ENCODE data around the gene MLLT10.

Gene MLLT10

DNA sequence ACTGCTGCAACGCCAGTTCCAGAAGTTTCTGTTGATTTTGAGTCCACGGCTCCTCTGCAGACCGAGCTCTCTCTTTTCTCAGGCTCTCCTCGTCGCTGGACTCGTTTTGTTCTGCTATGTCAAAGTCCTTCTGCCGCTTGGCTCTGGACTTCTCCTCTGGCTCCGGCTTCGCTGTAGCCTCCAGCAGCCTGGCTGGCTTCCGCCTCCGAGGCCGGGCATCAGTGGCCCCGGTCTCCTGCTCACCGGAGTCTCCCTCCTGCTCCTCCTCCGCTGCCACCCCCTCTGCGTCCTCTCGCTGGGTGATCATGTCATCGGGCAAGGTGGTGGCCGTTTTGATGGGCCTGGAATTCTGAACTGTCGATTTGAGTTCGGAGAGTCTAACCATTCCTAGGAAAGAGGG lies 225.2 kb downstream of the MLLT10 start:
- H3K4me3 Mint-ChIP-seq, result no peak overlapping the region

GRCh38 chr10:21760332-21760731 lies 226.3 kb downstream of the MLLT10 start:
- Mint-ChIP-seq H3K36me3 (peaks cover 33% of the 10 kb centered on the region), H3K4me3 (no peak overlapping the region), H3K4me1 (no peaks in the 10 kb centered on the region), H3K27me3 (no peaks in the 10 kb centered on the region), H3K27ac (no peak overlapping the region), H3K9me3 (no peaks in the 10 kb centered on the region)
- no peak for ATAC-seq

More for the DNA sequence above, 225.2 kb downstream of the MLLT10 start:
- Mint-ChIP-seq H3K9me3 (no peaks in the 10 kb centered on the region), H3K27me3 (no peaks in the 10 kb centered on the region), H3K36me3 (peaks cover 26% of the 10 kb centered on the region), H3K27ac (no peak overlapping the region), H3K4me1 (no peaks in the 10 kb centered on the region)
- no peak for ATAC-seq

DNA sequence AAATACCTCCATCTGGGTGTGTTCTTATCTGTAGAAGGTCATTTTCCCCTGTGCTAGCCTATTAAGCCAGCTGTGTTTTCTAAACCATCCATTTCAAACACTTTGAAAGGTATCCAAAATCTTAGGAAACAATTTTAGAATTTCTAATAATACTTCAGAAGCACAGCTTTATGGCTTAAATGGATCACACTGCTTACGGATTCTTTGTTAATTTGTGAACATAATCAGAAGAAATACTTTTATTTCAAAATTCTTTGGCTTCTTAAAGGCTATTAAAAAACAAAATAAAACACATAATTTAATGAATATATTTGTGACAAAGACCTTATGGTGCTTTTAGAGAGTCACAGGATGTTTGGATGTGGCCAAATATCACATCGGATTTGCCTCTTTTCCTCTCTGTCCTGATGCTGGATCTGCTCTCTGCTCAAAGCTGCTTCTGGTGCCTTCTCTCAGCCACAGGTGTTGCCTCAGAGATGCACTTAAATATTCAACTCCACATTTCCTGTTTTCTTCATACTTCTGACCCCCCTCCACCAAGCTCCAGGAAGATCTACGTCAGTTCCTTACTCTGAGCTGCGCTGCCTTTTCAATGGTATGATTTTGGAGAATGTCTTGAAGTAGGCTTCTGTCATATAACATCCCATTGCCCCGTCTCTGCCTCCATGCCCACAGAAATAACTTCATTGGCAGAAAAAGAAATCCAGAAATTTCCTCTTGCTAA lies 230.6 kb downstream of the MLLT10 start:
- no peaks in the 10 kb centered on the region for H3K4me1 Mint-ChIP-seq

DNA sequence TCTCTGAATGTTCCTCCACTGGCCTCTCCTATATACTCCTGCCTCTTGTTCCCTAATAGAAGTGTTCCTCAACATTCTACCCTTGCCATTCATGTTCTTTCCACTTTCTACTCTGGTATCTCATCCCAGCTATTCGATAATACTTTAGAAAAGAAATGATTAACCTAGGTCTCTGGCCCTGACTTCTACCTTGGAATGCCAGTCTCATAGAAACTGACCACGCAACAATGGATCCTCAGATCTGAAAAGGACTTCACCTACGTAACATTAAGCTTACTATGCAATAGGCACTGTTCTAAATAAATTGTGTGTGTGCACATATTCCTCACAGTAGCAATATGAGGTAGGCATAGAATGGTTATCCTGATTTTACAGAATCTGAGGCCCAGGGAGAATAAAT lies 235.0 kb downstream of the MLLT10 start:
- H3K4me3 Mint-ChIP-seq, result no peak overlapping the region
- no peaks in the 10 kb centered on the region for H3K27me3 Mint-ChIP-seq
- H3K36me3 Mint-ChIP-seq, result peaks cover 22% of the 10 kb centered on the region
- no peaks in the 10 kb centered on the region for H3K9me3 Mint-ChIP-seq
- no peak overlapping the region for H3K27ac Mint-ChIP-seq
- no peaks in the 10 kb centered on the region for H3K4me1 Mint-ChIP-seq
- no peak for ATAC-seq

More for the DNA sequence above, 230.6 kb downstream of the MLLT10 start:
- no peak overlapping the region for H3K27ac Mint-ChIP-seq
- no peak overlapping the region for H3K4me3 Mint-ChIP-seq
- H3K9me3 Mint-ChIP-seq, result no peaks in the 10 kb centered on the region
- no peak for ATAC-seq
- H3K27me3 Mint-ChIP-seq, result no peaks in the 10 kb centered on the region
- H3K36me3 Mint-ChIP-seq, result peaks cover 24% of the 10 kb centered on the region

DNA sequence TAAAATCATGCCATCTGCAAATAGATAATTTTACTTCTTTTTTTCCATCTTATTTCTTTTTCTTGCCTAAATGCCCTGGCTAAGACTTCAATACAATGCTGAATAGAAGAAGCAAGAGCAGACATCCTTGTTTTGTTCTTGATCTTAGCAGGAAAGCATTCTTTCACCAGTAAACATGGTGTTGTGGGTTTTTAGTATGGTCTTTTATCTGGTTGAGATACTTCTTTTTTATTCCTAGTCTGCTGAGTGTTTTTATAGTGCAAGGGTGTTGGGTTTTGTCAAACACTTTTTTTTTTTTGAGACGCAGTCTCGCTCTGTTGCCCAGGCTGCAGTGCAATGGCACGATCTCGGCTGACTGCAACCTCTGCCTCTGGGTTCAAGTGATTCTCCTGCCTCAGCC lies 237.2 kb downstream of the MLLT10 start:
- H3K27ac Mint-ChIP-seq, result no peak overlapping the region
- no peak for ATAC-seq
- H3K4me1 Mint-ChIP-seq, result no peaks in the 10 kb centered on the region
- no peaks in the 10 kb centered on the region for H3K9me3 Mint-ChIP-seq
- H3K36me3 Mint-ChIP-seq, result peaks cover 12% of the 10 kb centered on the region
- H3K27me3 Mint-ChIP-seq, result no peaks in the 10 kb centered on the region
- no peak overlapping the region for H3K4me3 Mint-ChIP-seq

DNA sequence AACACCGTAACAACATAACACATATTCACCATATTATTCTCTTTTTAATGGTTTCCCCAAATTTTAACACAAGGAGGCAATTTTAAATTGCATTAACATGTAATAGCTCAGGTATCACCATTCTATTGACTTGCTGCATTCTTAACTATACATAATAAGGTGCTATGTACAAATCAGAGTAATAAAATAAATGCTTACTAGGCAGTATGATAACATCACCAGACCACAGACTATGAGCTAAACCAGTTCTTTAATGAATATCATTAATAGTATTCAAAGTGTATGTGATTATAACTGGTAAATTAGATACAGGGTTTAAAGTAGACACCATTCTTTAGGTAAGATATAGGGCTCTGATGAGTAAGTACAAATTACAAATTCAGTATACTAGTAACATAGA lies 242.9 kb downstream of the MLLT10 start:
- H3K4me3 Mint-ChIP-seq, result no peak overlapping the region
- H3K4me1 Mint-ChIP-seq, result no peaks in the 10 kb centered on the region
- peaks cover 3% of the 10 kb centered on the region for H3K9me3 Mint-ChIP-seq
- ATAC-seq, result no peak
- H3K27me3 Mint-ChIP-seq, result no peaks in the 10 kb centered on the region
- H3K27ac Mint-ChIP-seq, result no peak overlapping the region
- H3K36me3 Mint-ChIP-seq, result peaks cover 50% of the 10 kb centered on the region

GRCh38 chr10:21791276-21791675 lies 257.2 kb downstream of the MLLT10 start:
- no peak for ATAC-seq
- H3K9me3 Mint-ChIP-seq, result peaks cover 6% of the 10 kb centered on the region
- H3K4me3 Mint-ChIP-seq, result no peak overlapping the region
- no peak overlapping the region for H3K27ac Mint-ChIP-seq
- peaks cover 43% of the 10 kb centered on the region for H3K36me3 Mint-ChIP-seq
- no peaks in the 10 kb centered on the region for H3K27me3 Mint-ChIP-seq
- H3K4me1 Mint-ChIP-seq, result no peaks in the 10 kb centered on the region

Measured in stimulated activated memory B cell treated with anti-CD40 and anti-IgM and Interleukin-4, amounts not matched to agents 10 μg/mL and 1 μg/mL and 100 μg/mL, for 72 hours (primary cell).